WI38 (cell line): Measurements from ENCODE around the gene GGCX.
"Not testable (repeated sequence)": the region's sequence is repeated elsewhere in the genome, so short reads cannot be mapped to it uniquely, and the experiment has no call there.

ENCODE experiments used
- H3K4me3 ChIP-seq: 2 replicates; pipeline ENCODE4 v1.5.1; 2011; ENCODE audit warnings: low read depth, mild to moderate bottlenecking, control low read depth, low read length
- CTCF ChIP-seq: IDR thresholded peaks from 2 replicates; pipeline ENCODE4 v1.5.1; 2012; ENCODE audit warnings: low read depth, mild to moderate bottlenecking, control low read depth, low read length

GGCX gene

GRCh38 chr2:85597241-85597640, 35.9 kb upstream of the GGCX start:
- no peak for TF ChIP-seq CTCF
- no peak overlapping the region for H3K4me3 ChIP-seq

GRCh38 chr2:85596486-85597143, 35.3 kb upstream of the GGCX start:
- peak overlapping the region; percentile 90 for H3K4me3 ChIP-seq
- no peak for TF ChIP-seq CTCF

GRCh38 chr2:85596026-85596333, 34.7 kb upstream of the GGCX start:
- no peak for TF ChIP-seq CTCF
- H3K4me3 ChIP-seq = peak overlapping the region; percentile 90

GRCh38 chr2:85595301-85596025, 34.2 kb upstream of the GGCX start, which contains the start of gene RNF181:
TSS of gene RNF181 (plus strand) at chr2:85595745. CDS start at chr2:85595764, 19 bp downstream.
- peak within 1 kb of the TSS; percentile 90 for H3K4me3 ChIP-seq
- no peak for TF ChIP-seq CTCF

- no peak for TF ChIP-seq CTCF
Observed at GRCh38 chr2:85594715-85595300, 33.5 kb upstream of the GGCX start.

GRCh38 chr2:85593023-85593422, 31.7 kb upstream of the GGCX start:
- no peak for TF ChIP-seq CTCF
- no peak overlapping the region for H3K4me3 ChIP-seq

More at GRCh38 chr2:85594715-85595300, 33.5 kb upstream of the GGCX start:
- H3K4me3 ChIP-seq = peak overlapping the region; percentile 90

GRCh38 chr2:85592299-85592698, 31.0 kb upstream of the GGCX start:
- not testable (repeated sequence) for H3K4me3 ChIP-seq
